IMR-90 (cell line): ENCODE data around the gene HOXC6. TPM values are rescaled to one million over a fixed set of nuclear protein-coding genes. Genes with fewer than 3 reads are reported as not detected.

ENCODE experiments used
- ATAC-seq: fragments of 200-7000 bp; cut with Tn5 transposase; 2 replicates; pipeline ENCODE4 v1.9.1; 2020; ENCODE audit warnings: low read depth, mild to moderate bottlenecking, moderate library complexity
- BruUV-seq: library from RNA; stranded (reverse); fragments of 400-500 nt; replicated peaks from 2 replicates; lab custom pipeline; 2021; lab: Mats Ljungman, UMichigan
- CTCF ChIA-PET: fragments of 300-600 bp; formaldehyde crosslinking; extraction: SDS; loops from one replicate; lab custom pipeline; 2021; ENCODE audit warnings: antibody characterized with exemption; lab: Yijun Ruan, JAX
- POLR2A ChIA-PET: fragments of 300-600 bp; sonication (Branson Sonifier 250); formaldehyde crosslinking; loops from one replicate; lab custom pipeline; 2022; ENCODE audit warnings: antibody characterized with exemption; ENCODE audit not compliant: unreplicated experiment; lab: Charles Lee
- DNase-seq: peaks from one replicate; pipeline ENCODE4 v3.0.0; 2013
- H2AFZ ChIP-seq: replicated peaks from 2 replicates; pipeline ENCODE3; 2013; ENCODE audit warnings: low read length, mild to moderate bottlenecking; ENCODE audit not compliant: poor library complexity
- H2AK5ac ChIP-seq: 2 replicates; pipeline ENCODE4 v1.6.1; 2013; ENCODE audit warnings: low read depth, low read length, inconsistent platforms
- H2AK9ac ChIP-seq: replicated peaks from 2 replicates; pipeline ENCODE3; 2013; ENCODE audit warnings: mild to moderate bottlenecking, low read depth, low read length, moderate library complexity; ENCODE audit not compliant: poor library complexity
- H2BK120ac ChIP-seq: 2 replicates; pipeline ENCODE4 v1.6.1; 2013; ENCODE audit warnings: low read depth, low read length, inconsistent platforms
- H2BK15ac ChIP-seq: 3 replicates; pipeline ENCODE4 v1.6.1; 2013; ENCODE audit warnings: low read depth, low read length, inconsistent platforms
- H2BK20ac ChIP-seq: 2 replicates; pipeline ENCODE4 v1.6.1; 2013; ENCODE audit warnings: low read depth, mild to moderate bottlenecking, inconsistent platforms, low read length, moderate library complexity
- H2BK5ac ChIP-seq: 2 replicates; pipeline ENCODE4 v1.6.1; 2013; ENCODE audit warnings: mild to moderate bottlenecking, low read depth, low read length, inconsistent platforms; ENCODE audit not compliant: poor library complexity, severe bottlenecking
- H3K14ac ChIP-seq: replicated peaks from 2 replicates; pipeline ENCODE4 v1.6.1; 2013; ENCODE audit warnings: low read depth, low read length, inconsistent platforms
- H3K18ac ChIP-seq: 2 replicates; pipeline ENCODE4 v1.6.1; 2013; ENCODE audit warnings: low read depth, low read length, control low read depth
- H3K23ac ChIP-seq: 2 replicates; pipeline ENCODE4 v1.6.1; 2013; ENCODE audit warnings: low read depth, low read length, inconsistent platforms
- H3K27ac ChIP-seq: 2 replicates; pipeline ENCODE4 v1.5.1; 2013; ENCODE audit warnings: mild to moderate bottlenecking, control low read depth, low read length; ENCODE audit not compliant: insufficient read depth
- H3K27me3 ChIP-seq: 2 replicates; pipeline ENCODE4 v1.6.1; 2013; ENCODE audit warnings: low read length; ENCODE audit not compliant: control insufficient read depth, insufficient read depth
- H3K36me3 ChIP-seq: 2 replicates; pipeline ENCODE4 v1.6.1; 2013; ENCODE audit warnings: low read length, mixed read lengths; ENCODE audit not compliant: control insufficient read depth, insufficient read depth
- H3K4ac ChIP-seq: 2 replicates; pipeline ENCODE4 v1.6.1; 2013; ENCODE audit warnings: low read depth, low read length, inconsistent platforms
- H3K4me1 ChIP-seq: 2 replicates; pipeline ENCODE4 v1.6.1; 2013; ENCODE audit warnings: low read length, mixed read lengths; ENCODE audit not compliant: control insufficient read depth, insufficient read depth
- H3K4me2 ChIP-seq: 2 replicates; pipeline ENCODE4 v1.6.1; 2013; ENCODE audit warnings: low read depth, mild to moderate bottlenecking, control low read depth, low read length, moderate library complexity
- H3K4me3 ChIP-seq: 2 replicates; pipeline ENCODE4 v1.5.1; 2013; ENCODE audit warnings: low read depth, mild to moderate bottlenecking, control low read depth, low read length, moderate library complexity; ENCODE audit not compliant: insufficient read depth
- H3K56ac ChIP-seq: 2 replicates; pipeline ENCODE4 v1.6.1; 2013; ENCODE audit warnings: low read length, inconsistent platforms; ENCODE audit not compliant: insufficient read depth; ENCODE audit errors: extremely low read depth
- H3K79me1 ChIP-seq, 2 experiments: 2 replicates each; pipeline ENCODE4 v1.6.1; 2013; ENCODE audit warnings: low read length in 2 of 2, inconsistent platforms in 1 of 2, low read depth in 1 of 2
- H3K9ac ChIP-seq: 2 replicates; pipeline ENCODE4 v1.6.1; 2013; ENCODE audit warnings: low read depth, low read length, control low read depth
- H3K9me1 ChIP-seq: 2 replicates; pipeline ENCODE4 v1.6.1; 2013; ENCODE audit warnings: low read length, inconsistent platforms; ENCODE audit not compliant: insufficient read depth
- H3K9me3 ChIP-seq: 2 replicates; pipeline ENCODE4 v1.6.1; 2013; ENCODE audit warnings: low read length; ENCODE audit not compliant: control insufficient read depth, insufficient read depth
- H4K20me1 ChIP-seq: 2 replicates; pipeline ENCODE4 v1.6.1; 2013; ENCODE audit warnings: low read length, inconsistent platforms; ENCODE audit not compliant: insufficient read depth
- H4K5ac ChIP-seq: 2 replicates; pipeline ENCODE4 v1.6.1; 2013; ENCODE audit warnings: mild to moderate bottlenecking, low read depth, low read length, control low read depth
- H4K8ac ChIP-seq, 2 experiments: 2 replicates each; pipeline ENCODE4 v1.6.1; 2013; ENCODE audit warnings: low read depth in 2 of 2, low read length in 2 of 2, control low read depth in 1 of 2, inconsistent platforms in 1 of 2
- H4K91ac ChIP-seq: 2 replicates; pipeline ENCODE4 v1.6.1; 2013; ENCODE audit warnings: low read depth, low read length, inconsistent platforms; ENCODE audit not compliant: insufficient read depth
- BHLHE40 ChIP-seq: fragments of 150-350 bp; IDR thresholded peaks from 2 replicates; pipeline ENCODE4 v1.6.1; 2016; ENCODE audit warnings: mild to moderate bottlenecking, low read depth, low read length
- CEBPB ChIP-seq: IDR thresholded peaks from 2 replicates; pipeline ENCODE4 v1.6.1; 2012; ENCODE audit warnings: low read depth, low read length, improper control_type of control experiment
- CHD1 ChIP-seq: IDR thresholded peaks from 2 replicates; pipeline ENCODE4 v1.6.1; 2012; ENCODE audit warnings: low read depth, low read length, improper control_type of control experiment
- CTCF ChIP-seq: conservative IDR thresholded peaks from 2 replicates; pipeline ENCODE4 v1.5.1; 2012; ENCODE audit warnings: mild to moderate bottlenecking, low read depth, low read length, improper control_type of control experiment
- FOS ChIP-seq: fragments of 150-350 bp; IDR thresholded peaks from 2 replicates; pipeline ENCODE4 v1.6.1; 2016; ENCODE audit warnings: low read depth, low read length
- MAFK ChIP-seq: IDR thresholded peaks from 2 replicates; pipeline ENCODE4 v1.6.1; 2012; ENCODE audit warnings: low read depth, low read length, improper control_type of control experiment
- MAZ ChIP-seq: IDR thresholded peaks from 2 replicates; pipeline ENCODE4 v1.6.1; 2012; ENCODE audit warnings: low read depth, mild to moderate bottlenecking, low read length, improper control_type of control experiment, moderate library complexity, borderline replicate concordance
- MXI1 ChIP-seq: IDR thresholded peaks from 2 replicates; pipeline ENCODE4 v1.6.1; 2012; ENCODE audit warnings: low read depth, mild to moderate bottlenecking, low read length, moderate library complexity, borderline replicate concordance
- NFE2L2 ChIP-seq: fragments of 150-350 bp; IDR thresholded peaks from 2 replicates; pipeline ENCODE4 v1.6.1; 2016; ENCODE audit warnings: low read depth, mild to moderate bottlenecking, low read length
- POLR2A ChIP-seq: IDR thresholded peaks from 2 replicates; pipeline ENCODE4 v1.6.1; 2012; ENCODE audit warnings: mild to moderate bottlenecking, low read depth, low read length
- RAD21 ChIP-seq: IDR thresholded peaks from 2 replicates; pipeline ENCODE4 v1.6.1; 2012; ENCODE audit warnings: low read length, improper control_type of control experiment
- RCOR1 ChIP-seq: IDR thresholded peaks from 2 replicates; pipeline ENCODE4 v1.6.1; 2012; ENCODE audit warnings: mild to moderate bottlenecking, low read length, improper control_type of control experiment; ENCODE audit not compliant: insufficient replicate concordance
- RFX5 ChIP-seq: IDR thresholded peaks from 2 replicates; pipeline ENCODE4 v1.8.0; 2012; ENCODE audit warnings: low read depth, mild to moderate bottlenecking, low read length, moderate library complexity
- SMC3 ChIP-seq: fragments of 150-350 bp; IDR thresholded peaks from 2 replicates; pipeline ENCODE4 v1.6.1; 2016; ENCODE audit warnings: low read depth, mild to moderate bottlenecking, antibody characterized with exemption, low read length, moderate library complexity
- USF2 ChIP-seq: fragments of 150-350 bp; IDR thresholded peaks from 2 replicates; pipeline ENCODE4 v1.6.1; 2017; ENCODE audit warnings: mild to moderate bottlenecking, antibody characterized with exemption, low read length, low read depth
- WGBS, 2 experiments: methylation state at CpG; one replicate each; pipeline versions ENCODE4 v1.1.5 to v1.1.7; 2013; ENCODE audit warnings: missing lambda C conversion rate in 2 of 2; ENCODE audit not compliant: insufficient read length in 1 of 2; ENCODE audit errors: extremely low coverage in 2 of 2; 5-methylcytosine and 5-hydroxymethylcytosine counted together
- dilution Hi-C: fragments of 300-500 bp; cut with HindIII; formaldehyde crosslinking; loops from one replicate; pipeline ENCODE4 v1.14.3; 2018; ENCODE audit warnings: low sequenced_read_pairs; ENCODE audit not compliant: unreplicated experiment
- in situ Hi-C: fragments of 300-500 bp; cut with MboI; formaldehyde crosslinking; loops from 3 replicates; pipeline ENCODE4 v1.14.3; 2019; ENCODE audit warnings: low sequenced_read_pairs, inconsistent platforms, mixed read lengths
- intact Hi-C: fragments of 100-400 bp; cut with micrococcal nuclease; formaldehyde crosslinking; loops from 2 replicates; pipeline ENCODE4 v1.10.0; 2022
- polyA plus RNA-seq, 3 experiments: library from polyadenylated mRNA; depleted of rRNA; stranded (reverse); fragments of >200 nt; gene quantifications; 2 replicates each; pipeline ENCODE4 v1.2.3, GENCODE V29; 2012; ENCODE audit warnings: low replicate concordance in 1 of 3
- total RNA-seq: library from RNA; depleted of rRNA; stranded (reverse); fragments of >200 nt; gene quantifications from 2 replicates; pipeline ENCODE4 v1.2.3, GENCODE V29; 2012

HOXC6 gene
- total and polyA plus RNA-seq, 2 of the 4 experiments (the other 2 are of a cell fraction), result 1.1 TPM; not detected in 1

GRCh38 chr12:54004063-54004840, 24.0 kb upstream of the HOXC6 start:
- no peak overlapping the region for H3K4ac ChIP-seq
- H3K14ac ChIP-seq, result no peak overlapping the region
- in situ Hi-C loops (no loop called here), intact Hi-C loops (loop anchor here (10.0 kb wide), 1 partner anchor 299 kb away; no protein-coding TSS in a partner anchor), dilution Hi-C loops (no loop called here)
- H2BK15ac ChIP-seq, result no peak overlapping the region
- H2BK120ac ChIP-seq, result no peak overlapping the region
- peaks cover 90% of the 10 kb centered on the region for H3K27me3 ChIP-seq
- H3K23ac ChIP-seq, result no peak overlapping the region
- POLR2A ChIA-PET, result no interaction called here
- H2BK5ac ChIP-seq, result no peak overlapping the region
- no peak overlapping the region for H3K18ac ChIP-seq
- H4K8ac ChIP-seq, result no peak overlapping the region
- H3K36me3 ChIP-seq, result no peaks in the 10 kb centered on the region
- peaks cover 2% of the 10 kb centered on the region; the same call in 1 of the 2 replicates for H3K9me3 ChIP-seq
- no peak overlapping the region for H2AK5ac ChIP-seq
- H4K20me1 ChIP-seq, result no peaks in the 10 kb centered on the region
- H3K9ac ChIP-seq, result no peak overlapping the region
- CTCF ChIA-PET, result interaction anchor here (0.6 to 0.9 kb wide), 2 partner anchors 14 to 317 kb away, joined by 3 to 4 read pairs; no protein-coding TSS in a partner anchor
- no peaks in the 10 kb centered on the region for H3K79me1 ChIP-seq
- BruUV-seq, result no TSS peak
- H3K4me1 ChIP-seq, result no peaks in the 10 kb centered on the region
- H2AFZ ChIP-seq, result no peak overlapping the region
- no peak overlapping the region for H3K4me3 ChIP-seq
- H3K27ac ChIP-seq, result no peak overlapping the region
- no peak overlapping the region for H3K4me2 ChIP-seq
- no peak overlapping the region for H2AK9ac ChIP-seq
- H4K91ac ChIP-seq, result no peak overlapping the region
- no peak for ATAC-seq
- H4K5ac ChIP-seq, result no peak overlapping the region
- WGBS, 2 experiments, result no CpG with 5 or more reads among the region's 20 CpGs
- H3K9me1 ChIP-seq, result no peaks in the 10 kb centered on the region
- no peak for DNase-seq
- no peak overlapping the region for H2BK20ac ChIP-seq
- H3K56ac ChIP-seq, result no peak overlapping the region
- TF ChIP-seq USF2 (no peak), CTCF (no peak), RAD21 (no peak), BHLHE40 (no peak), MAFK (no peak), POLR2A (no peak), SMC3 (no peak), CHD1 (no peak), FOS (no peak), MAZ (no peak), CEBPB (no peak), RFX5 (no peak), RCOR1 (no peak), MXI1 (no peak), NFE2L2 (no peak)
